HepG2 (cell line): ENCODE results near the gene CPED1.

Experiments
- RAD21 ChIP-seq: fragments of 450-650 bp; formaldehyde crosslinking; IDR thresholded peaks from 2 replicates; pipeline ENCODE4 v1.5.0; 2020; ENCODE audit warnings: mild to moderate bottlenecking
- ZNF660 ChIP-seq: sonication (generic); formaldehyde crosslinking; IDR thresholded peaks from 2 replicates; pipeline ENCODE4 v1.5.1; 2020; ENCODE audit warnings: mild to moderate bottlenecking, low read depth, missing genetic modification reagents, borderline replicate concordance

DNA sequence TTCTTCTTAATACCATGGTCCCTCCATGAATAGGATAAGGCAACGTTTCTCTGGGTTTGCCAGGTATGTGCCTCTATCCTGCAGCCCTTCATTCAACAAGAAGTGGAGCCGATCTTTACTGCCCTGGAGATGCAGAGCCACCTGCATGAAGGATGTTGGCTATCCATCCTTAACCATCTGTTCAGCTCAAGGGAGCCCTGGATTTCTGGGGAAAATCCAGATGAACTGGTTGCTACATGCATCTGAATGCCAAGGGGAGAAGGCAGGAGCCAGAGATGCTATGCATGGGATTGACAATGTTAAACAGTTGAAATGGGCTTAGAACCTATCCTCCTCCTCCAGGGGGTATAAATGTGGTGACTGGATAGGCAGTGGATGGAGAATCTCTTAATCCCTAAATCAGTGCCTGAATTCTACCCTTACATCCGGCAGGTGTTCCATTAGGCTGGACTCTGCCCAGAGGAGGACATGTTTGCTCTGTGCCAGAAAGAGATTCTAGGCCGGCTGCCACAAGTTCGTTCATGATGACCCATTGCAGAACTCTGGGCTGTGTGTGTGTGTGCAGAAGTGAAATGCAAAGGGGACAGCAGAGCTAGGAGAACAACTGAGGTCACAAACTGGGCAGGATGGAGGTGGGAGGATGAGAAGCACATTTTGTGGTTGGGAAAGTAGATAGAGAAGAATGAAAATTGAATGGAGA is 15.6 kb downstream of the CPED1 start:
- TF ChIP-seq ZNF660 (CRISPR knock-in tag): no peak
- no peak for TF ChIP-seq RAD21 (CRISPR knock-in tag)
